ENCODE measurements around the gene PCGF5.

GRCh38 chr10:91210014-91210413 is 10.4 kb upstream of the PCGF5 start:
- TF ChIP-seq EP300 (IDR thresholded peaks at IDR 0.05; ENCODE audit: low read depth) (no peak), CTCF (IDR thresholded peaks at IDR 0.05) (no peak)

All from transverse colon (tissue), 3 donors.